DMS153 (cell line): ENCODE results near the gene PRICKLE4.
A peak's percentile ranks its signal among the peaks of the same experiment; 100 is the strongest.
"Not testable (repeated sequence)": the region's sequence is repeated elsewhere in the genome, so short reads cannot be mapped to it uniquely, and the experiment has no call there.

Experiments used
- DNase-seq: peaks from one replicate; lab custom pipeline; 2025; lab: John Stamatoyannopoulos, UW

PRICKLE4 gene

GRCh38 chr6:41798901-41799558, 18.4 kb downstream of the PRICKLE4 start:
- no peak for DNase-seq

- DNase-seq: no peak
Observed at GRCh38 chr6:41799559-41799911, 19.0 kb downstream of the PRICKLE4 start.

GRCh38 chr6:41801380-41801779, 20.8 kb downstream of the PRICKLE4 start:
- no peak for DNase-seq

GRCh38 chr6:41805830-41806774, 25.5 kb downstream of the PRICKLE4 start:
- no peak for DNase-seq

- no peak for DNase-seq
Observed at GRCh38 chr6:41811095-41811494, 30.5 kb downstream of the PRICKLE4 start.

DNA sequence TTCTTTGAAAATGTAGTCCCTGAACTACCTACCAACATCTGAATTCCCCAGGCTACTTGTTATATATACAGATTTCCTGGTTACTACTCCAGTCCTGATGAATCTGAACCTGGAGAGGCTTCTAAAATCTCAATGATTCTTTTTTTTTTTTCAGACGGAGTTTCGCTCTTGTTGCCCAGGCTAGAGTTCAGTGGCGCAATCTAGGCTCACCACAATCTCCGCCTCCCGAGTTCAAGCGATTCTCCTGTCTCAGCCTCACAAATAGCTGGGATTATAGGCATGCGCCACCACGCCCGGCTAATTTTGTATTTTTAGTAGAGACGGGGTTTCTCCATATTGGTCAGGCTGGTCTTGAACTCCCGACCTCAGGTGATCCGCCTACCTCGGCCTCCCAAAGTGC, 31.4 kb downstream of the PRICKLE4 start:
- DNase-seq: not testable (repeated sequence)

DNA sequence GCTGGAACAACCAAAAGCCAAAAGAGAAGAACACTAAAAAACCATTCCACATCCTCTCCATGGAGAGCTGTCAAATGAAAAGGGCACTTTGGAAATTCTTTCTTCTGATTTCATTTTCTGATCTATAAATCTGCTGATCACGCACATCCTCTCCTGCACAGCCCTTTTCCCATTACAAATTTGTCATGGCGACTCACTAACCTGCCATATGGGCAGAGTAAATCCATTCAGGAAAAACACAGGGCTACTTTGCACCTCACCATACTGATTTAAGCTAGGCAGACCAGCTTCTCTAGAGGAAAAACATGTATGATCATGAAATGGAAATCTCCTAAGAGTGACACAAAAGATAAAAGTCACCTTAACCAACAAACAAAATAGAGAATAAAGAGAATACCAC, 32.9 kb downstream of the PRICKLE4 start:
- DNase-seq: no peak

DNA sequence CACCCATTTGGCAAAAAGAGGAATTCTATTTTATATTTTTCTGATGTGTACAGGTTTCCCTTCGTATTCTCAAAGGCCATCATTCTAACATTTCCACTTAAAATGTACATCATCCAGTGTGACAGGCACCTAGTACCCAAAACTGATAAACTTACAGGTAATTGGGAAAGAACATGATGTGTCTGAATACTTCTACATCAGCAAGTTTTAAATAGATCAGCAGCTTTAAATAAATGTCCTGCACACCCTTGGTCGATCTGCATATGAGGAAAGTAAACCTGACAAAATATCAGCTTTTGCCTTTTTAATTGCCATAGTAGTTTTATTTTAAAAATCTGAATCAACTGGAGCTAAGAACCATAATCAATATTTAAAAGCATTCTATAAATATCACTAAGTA, 33.4 kb downstream of the PRICKLE4 start:
- no peak for DNase-seq

- no peak for DNase-seq
Observed at GRCh38 chr6:41814629-41815028, 34.0 kb downstream of the PRICKLE4 start.

DNA sequence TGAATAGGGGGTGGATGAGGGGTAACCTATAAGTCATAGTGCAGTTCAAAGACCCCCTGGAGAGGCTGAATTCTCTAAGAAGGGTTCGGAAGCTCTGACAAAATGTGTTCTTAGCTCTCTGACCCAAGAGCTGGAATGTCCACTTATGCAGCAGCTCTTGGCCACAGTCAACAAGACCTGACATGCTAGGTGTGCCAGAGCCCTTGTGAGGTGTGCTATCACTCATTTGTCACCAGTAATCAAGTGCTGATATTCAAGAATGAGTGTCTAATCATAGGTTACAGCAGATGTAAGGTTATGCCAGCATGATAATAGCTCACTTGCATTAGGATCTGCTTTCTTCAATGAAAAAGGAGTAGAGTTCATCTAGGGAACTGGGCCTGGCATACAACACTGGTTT, 35.0 kb downstream of the PRICKLE4 start:
- no peak for DNase-seq

GRCh38 chr6:41818271-41819054, 37.9 kb downstream of the PRICKLE4 start:
- no peak for DNase-seq

DNA sequence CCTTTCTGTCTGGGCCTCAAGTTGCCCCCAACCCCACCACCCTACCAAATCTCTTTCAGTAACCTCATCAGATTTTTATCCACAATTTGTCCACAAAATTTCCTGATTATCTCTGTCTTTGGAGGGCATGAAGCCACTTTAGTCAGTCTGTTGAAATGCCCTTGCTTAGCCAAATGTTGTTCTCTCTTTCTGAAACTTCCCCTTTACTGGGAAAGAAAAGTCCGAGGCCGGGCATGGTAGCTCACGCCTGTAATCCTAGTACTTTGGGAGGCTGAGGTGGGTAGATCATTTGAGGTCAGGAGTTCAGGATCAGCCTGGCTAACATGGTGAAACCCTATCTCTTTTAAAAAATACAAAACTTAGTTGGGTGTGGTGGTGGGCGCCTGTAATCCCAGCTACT, 40.7 kb downstream of the PRICKLE4 start:
- no peak for DNase-seq

GRCh38 chr6:41822021-41822420, 41.4 kb downstream of the PRICKLE4 start:
- no peak for DNase-seq

- DNase-seq: no peak
Observed at GRCh38 chr6:41823178-41823577, 42.6 kb downstream of the PRICKLE4 start.

DNA sequence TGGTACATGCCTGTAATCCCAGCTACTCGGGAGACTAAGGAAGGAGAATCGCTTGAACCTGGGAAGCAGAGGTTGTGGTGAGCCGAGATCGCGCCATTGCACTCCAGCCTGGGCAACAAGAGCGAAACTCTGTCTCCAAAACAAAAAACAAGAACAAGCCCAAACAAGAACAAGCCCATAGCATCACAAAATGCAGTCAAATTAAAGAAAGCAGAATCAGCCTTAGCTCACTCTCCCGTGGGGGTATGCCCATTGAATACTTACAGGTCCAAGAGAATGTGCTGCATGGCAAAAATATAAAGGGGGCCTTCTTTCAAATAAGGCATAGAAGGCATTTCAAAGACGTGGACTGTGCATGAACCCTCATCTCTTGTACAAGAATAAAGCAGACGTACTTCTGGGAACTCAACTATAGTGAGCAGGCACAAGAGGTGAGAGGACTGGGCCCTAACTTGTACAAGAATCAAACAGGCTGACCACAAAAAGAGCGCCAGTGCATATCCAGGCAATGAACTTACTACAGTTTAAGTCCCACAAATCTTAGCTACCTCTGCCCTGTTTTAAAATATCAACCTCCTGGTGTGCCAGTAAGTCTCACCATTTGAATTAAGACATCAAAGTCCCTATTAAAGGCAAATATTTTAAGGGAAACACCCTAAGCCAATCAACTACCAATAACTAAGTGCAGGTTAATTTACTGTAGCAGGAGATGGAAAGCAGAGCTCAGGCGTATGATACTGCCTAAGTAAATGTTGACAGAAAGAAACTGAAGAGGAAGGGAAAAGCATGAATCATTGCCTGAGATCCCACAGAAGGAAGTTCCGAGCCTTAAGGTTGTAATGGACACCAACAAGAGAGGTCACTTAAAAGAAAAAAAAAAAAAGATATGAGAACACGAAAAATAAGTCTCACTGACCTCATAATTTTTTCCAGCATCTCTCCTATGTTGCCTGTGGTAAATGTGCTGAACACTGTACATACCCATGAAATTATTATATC, 44.3 kb downstream of the PRICKLE4 start:
- DNase-seq: peak; percentile 0

GRCh38 chr6:41826343-41827022, 45.9 kb downstream of the PRICKLE4 start:
- DNase-seq: no peak

DNA sequence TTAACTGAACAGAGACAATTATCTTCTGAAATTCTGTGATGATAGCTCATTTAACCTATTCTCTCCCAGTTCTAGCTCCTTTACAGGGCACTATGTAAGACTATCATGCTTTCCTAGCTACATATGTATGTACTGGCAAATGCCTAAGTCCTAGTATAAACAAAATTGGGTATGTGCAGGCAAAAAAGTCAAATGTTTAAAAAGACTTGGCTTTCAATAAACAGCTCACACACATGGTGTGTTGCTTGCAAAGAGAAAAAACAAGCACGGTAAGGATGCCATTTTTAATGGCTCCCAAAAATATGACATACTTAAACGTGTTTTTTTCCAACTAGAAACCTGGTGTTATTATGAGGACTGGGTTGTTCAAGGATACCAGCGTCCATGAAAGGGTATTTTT, 51.7 kb downstream of the PRICKLE4 start:
- DNase-seq: no peak

DNA sequence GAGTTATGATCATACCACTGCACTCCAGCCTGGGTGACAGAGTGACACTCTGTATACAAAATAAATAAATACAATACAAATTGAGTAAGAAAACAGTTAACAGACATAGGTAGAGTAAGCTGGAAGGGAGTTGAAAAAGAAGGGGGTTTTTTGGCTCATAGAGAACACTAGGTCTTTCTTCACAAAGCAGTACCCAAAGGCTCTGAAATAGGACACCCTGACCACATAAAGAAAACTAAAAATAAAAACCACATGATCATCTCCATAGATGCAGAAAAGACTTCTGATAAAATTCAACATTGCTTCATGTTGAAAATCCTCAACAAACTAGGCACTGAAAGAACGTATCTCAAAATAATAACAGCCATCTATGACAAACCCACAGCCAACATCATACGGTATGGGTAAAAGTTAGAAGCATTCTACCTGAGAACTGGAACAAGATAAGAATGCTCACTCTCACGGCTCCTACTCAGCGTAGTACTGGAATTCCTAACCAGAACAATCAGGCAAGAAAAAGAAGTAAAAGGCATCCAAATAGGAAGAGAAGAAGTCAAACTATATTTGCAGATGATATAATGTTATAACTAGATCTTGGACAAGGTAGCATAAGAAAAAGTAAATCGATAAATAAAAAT, 55.6 kb downstream of the PRICKLE4 start:
- DNase-seq: no peak

- no peak for DNase-seq
Observed at GRCh38 chr6:41836660-41837052, 56.1 kb downstream of the PRICKLE4 start.
